Measurements from ENCODE around the gene PYGL.

Gene PYGL

DNA sequence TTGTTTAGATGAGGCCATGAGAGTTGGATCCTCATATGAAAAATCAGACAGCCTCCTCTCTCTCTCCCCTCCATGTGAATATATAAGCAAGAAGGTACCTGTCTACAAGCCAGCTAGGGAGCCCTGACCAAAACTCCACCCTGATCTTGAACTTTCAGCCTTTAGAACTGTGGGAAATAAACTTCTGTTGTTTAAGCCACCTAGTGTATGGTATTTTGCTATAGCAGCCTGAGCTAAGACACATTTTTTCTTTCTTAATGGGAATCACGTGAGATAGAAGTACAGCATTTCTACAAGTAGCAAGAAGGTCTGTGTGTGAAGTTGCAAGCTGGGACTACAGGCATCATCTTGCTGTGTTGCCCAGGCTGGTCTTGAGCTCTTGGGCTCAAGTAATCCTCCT, 88.7 kb downstream of the PYGL start:
- no peak for DNase-seq (ENCODE audit: low read depth)
- no peak overlapping the region for H3K4me3 ChIP-seq (ENCODE audit: low read depth, low read length)
- TF ChIP-seq MYC (IDR thresholded peaks at IDR 0.05; ENCODE audit: low read depth, low read length) = no peak
- no peak for TF ChIP-seq POLR2A (IDR thresholded peaks at IDR 0.05; ENCODE audit: extremely low read depth, insufficient read length)
- no peak for TF ChIP-seq MAX (IDR thresholded peaks at IDR 0.05; ENCODE audit: low read depth, low read length)
- TF ChIP-seq, protein P1, sequence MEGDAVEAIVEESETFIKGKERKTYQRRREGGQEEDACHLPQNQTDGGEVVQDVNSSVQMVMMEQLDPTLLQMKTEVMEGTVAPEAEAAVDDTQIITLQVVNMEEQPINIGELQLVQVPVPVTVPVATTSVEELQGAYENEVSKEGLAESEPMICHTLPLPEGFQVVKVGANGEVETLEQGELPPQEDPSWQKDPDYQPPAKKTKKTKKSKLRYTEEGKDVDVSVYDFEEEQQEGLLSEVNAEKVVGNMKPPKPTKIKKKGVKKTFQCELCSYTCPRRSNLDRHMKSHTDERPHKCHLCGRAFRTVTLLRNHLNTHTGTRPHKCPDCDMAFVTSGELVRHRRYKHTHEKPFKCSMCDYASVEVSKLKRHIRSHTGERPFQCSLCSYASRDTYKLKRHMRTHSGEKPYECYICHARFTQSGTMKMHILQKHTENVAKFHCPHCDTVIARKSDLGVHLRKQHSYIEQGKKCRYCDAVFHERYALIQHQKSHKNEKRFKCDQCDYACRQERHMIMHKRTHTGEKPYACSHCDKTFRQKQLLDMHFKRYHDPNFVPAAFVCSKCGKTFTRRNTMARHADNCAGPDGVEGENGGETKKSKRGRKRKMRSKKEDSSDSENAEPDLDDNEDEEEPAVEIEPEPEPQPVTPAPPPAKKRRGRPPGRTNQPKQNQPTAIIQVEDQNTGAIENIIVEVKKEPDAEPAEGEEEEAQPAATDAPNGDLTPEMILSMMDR (IDR thresholded peaks at IDR 0.05; ENCODE audit: low read depth, low read length) = no peak
